K562 (cell line): Measurements from ENCODE around the gene IL17REL. TPM values are rescaled to one million over a fixed set of nuclear protein-coding genes. Genes with fewer than 3 reads are reported as not detected.

Experiments used
- ARID2 ChIP-seq: fragments of 450-650 bp; IDR thresholded peaks from 2 replicates; pipeline ENCODE4 v1.6.1; 2017; ENCODE audit warnings: antibody characterized with exemption, mild to moderate bottlenecking
- CREBBP ChIP-seq: IDR thresholded peaks from one replicate; pipeline ENCODE4 v1.6.1; 2012; ENCODE audit warnings: low read depth, mild to moderate bottlenecking, control low read depth, inconsistent platforms, low read length
- CSDE1 ChIP-seq, 2 experiments: fragments of 450-650 bp; IDR thresholded peaks; 2 replicates each; pipeline ENCODE4 v1.6.1; 2016; ENCODE audit warnings: mild to moderate bottlenecking in 1 of 2
- DPF2 ChIP-seq: fragments of 450-650 bp; IDR thresholded peaks from 2 replicates; pipeline ENCODE4 v1.6.1; 2016
- GABPB2 ChIP-seq: fragments of 250-450 bp; sonication (Bioruptor Pico); conservative IDR thresholded peaks from 2 replicates; pipeline ENCODE4 v1.5.1; 2021; ENCODE audit warnings: mild to moderate bottlenecking
- KLF16 ChIP-seq: IDR thresholded peaks from 2 replicates; pipeline ENCODE4 v1.6.1; 2016; ENCODE audit warnings: antibody characterized with exemption
- MCM2 ChIP-seq: fragments of 450-650 bp; IDR thresholded peaks from 2 replicates; pipeline ENCODE4 v1.6.1; 2017; ENCODE audit warnings: low read depth, mild to moderate bottlenecking
- MYNN ChIP-seq, 2 experiments: sonication (generic); formaldehyde crosslinking in 1 of 2; IDR thresholded peaks; 2 replicates each; pipeline versions ENCODE4 v1.5.0 to v1.6.1; 2016 to 2020; ENCODE audit warnings: antibody characterized with exemption in 1 of 2, missing genetic modification reagents in 1 of 2
- SMARCC2 ChIP-seq: fragments of 450-650 bp; IDR thresholded peaks from 2 replicates; pipeline ENCODE4 v1.6.1; 2017; ENCODE audit warnings: antibody characterized with exemption, moderate library complexity, mild to moderate bottlenecking, low read depth
- SRF ChIP-seq, 2 experiments: fragments of 250-450, 450-650 bp in 1 of 2; sonication (Bioruptor Pico) in 1 of 2; sonication (generic) in 1 of 2; formaldehyde crosslinking; IDR thresholded peaks; 2 replicates each; pipeline versions ENCODE4 v1.5.0 to v1.5.1; 2020 to 2022; ENCODE audit warnings: mild to moderate bottlenecking in 1 of 2, missing genetic modification reagents in 1 of 2
- ZNF76 ChIP-seq: fragments of 250-450 bp; sonication (Bioruptor Pico); IDR thresholded peaks from 2 replicates; pipeline ENCODE4 v1.4.0; 2020; ENCODE audit warnings: mild to moderate bottlenecking, moderate library complexity, borderline replicate concordance
- ZNF77 ChIP-seq: fragments of 250-450 bp; sonication (Bioruptor Pico); IDR thresholded peaks from 2 replicates; pipeline ENCODE4 v1.5.0; 2020
- polyA plus RNA-seq, 8 experiments: library from polyadenylated mRNA; depleted of rRNA in 4 of 8; stranded (reverse) in 5 of 8; unstranded in 3 of 8; fragments of >200 nt; fragmentation: Nextera tagmentation in 2 of 8; fragmentation: Illumina TruSeq in 1 of 8; extraction: Ambion mirVana in 2 of 8; extraction: Trizol in 1 of 8; gene quantifications; 2 replicates each; pipeline versions ENCODE4 v1.2.1 to v1.2.3, GENCODE V29; 2011 to 2014; ENCODE audit warnings: inconsistent platforms in 1 of 8, missing spikeins in 1 of 8
- total RNA-seq, 7 experiments: library from RNA; depleted of rRNA in 6 of 7; stranded (reverse); fragments of >200 nt in 6 of 7; fragmentation: Illumina TruSeq in 2 of 7; extraction: Trizol in 2 of 7; gene quantifications; 2 replicates each; pipeline versions ENCODE4 v1.2.1 to v1.2.3, GENCODE V29; 2011 to 2021; ENCODE audit warnings: low replicate concordance in 1 of 7
- TF ChIP-seq, protein P1 (sequence below): fragments of 450-650 bp; formaldehyde crosslinking; IDR thresholded peaks from 2 replicates; pipeline ENCODE4 v1.4.0; 2022; ENCODE audit warnings: missing genetic modification characterization
- TF ChIP-seq, protein P2 (sequence below): sonication (generic); formaldehyde crosslinking; IDR thresholded peaks from 2 replicates; pipeline ENCODE4 v1.8.0; 2023; ENCODE audit warnings: mild to moderate bottlenecking, missing genetic modification reagents
- TF ChIP-seq, protein P3 (sequence below): fragments of 250-450 bp; sonication (Bioruptor Pico); IDR thresholded peaks from 2 replicates; pipeline ENCODE4 v1.4.0; 2020; ENCODE audit warnings: mild to moderate bottlenecking, moderate library complexity
- TF ChIP-seq, protein P4 (sequence below): fragments of 250-450 bp; sonication (Bioruptor Pico); IDR thresholded peaks from 2 replicates; pipeline ENCODE4 v1.8.0; 2022; ENCODE audit warnings: moderate library complexity, mild to moderate bottlenecking, inconsistent platforms
- TF ChIP-seq, protein P5 (sequence below): sonication (generic); formaldehyde crosslinking; IDR thresholded peaks from 2 replicates; pipeline ENCODE4 v1.8.1; 2023; ENCODE audit warnings: mild to moderate bottlenecking, missing genetic modification reagents

Gene IL17REL
- total and polyA plus RNA-seq, 9 of the 15 experiments (the other 6 are each of a cell fraction or from before 2014, with no cell fraction given): 0.05 to 0.42 (median 0.11) TPM; not detected in 4

DNA sequence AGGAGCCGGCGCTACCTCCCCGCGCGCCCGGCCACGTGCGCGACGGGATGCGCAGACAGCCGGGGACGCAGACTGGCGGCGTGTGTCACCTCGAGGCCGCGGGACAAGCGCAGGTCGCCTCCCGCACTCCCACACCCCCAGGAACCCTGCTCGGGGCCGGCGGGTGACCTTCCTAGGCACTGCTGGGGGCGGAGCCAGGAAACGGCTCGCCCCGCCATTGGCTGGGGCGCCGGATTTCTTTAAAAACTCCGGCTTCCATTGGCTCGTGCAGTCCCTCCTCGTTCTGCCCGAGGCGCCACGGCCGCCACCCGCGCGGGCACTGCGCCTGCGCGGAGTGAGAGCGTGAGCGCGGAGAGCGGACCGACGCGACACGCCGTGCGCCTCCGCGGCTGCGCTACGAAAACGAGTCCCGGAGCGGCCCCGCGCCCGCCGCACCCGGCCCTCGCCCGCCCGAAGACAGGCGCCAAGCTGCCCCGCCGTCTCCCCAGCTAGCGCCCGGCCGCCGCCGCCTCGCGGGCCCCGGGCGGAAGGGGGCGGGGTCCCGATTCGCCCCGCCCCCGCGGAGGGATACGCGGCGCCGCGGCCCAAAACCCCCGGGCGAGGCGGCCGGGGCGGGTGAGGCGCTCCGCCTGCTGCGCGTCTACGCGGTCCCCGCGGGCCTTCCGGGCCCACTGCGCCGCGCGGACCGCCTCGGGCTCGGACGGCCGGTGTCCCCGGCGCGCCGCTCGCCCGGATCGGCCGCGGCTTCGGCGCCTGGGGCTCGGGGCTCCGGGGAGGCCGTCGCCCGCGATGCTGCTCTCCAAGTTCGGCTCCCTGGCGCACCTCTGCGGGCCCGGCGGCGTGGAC, 52.2 kb downstream of the IL17REL start, which contains the start of gene PIM3 (continued):
- TF ChIP-seq, protein P1, sequence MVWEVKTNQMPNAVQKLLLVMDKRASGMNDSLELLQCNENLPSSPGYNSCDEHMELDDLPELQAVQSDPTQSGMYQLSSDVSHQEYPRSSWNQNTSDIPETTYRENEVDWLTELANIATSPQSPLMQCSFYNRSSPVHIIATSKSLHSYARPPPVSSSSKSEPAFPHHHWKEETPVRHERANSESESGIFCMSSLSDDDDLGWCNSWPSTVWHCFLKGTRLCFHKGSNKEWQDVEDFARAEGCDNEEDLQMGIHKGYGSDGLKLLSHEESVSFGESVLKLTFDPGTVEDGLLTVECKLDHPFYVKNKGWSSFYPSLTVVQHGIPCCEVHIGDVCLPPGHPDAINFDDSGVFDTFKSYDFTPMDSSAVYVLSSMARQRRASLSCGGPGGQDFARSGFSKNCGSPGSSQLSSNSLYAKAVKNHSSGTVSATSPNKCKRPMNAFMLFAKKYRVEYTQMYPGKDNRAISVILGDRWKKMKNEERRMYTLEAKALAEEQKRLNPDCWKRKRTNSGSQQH (CRISPR knock-in tag): no peak
- TF ChIP-seq ZNF77 (CRISPR knock-in tag): no peak
- TF ChIP-seq GABPB2 (CRISPR knock-in tag): no peak
- TF ChIP-seq SRF (CRISPR knock-in tag; IDR thresholded peaks at IDR 0.05): no peak
- no peak for TF ChIP-seq ZNF76
- TF ChIP-seq, protein P2, sequence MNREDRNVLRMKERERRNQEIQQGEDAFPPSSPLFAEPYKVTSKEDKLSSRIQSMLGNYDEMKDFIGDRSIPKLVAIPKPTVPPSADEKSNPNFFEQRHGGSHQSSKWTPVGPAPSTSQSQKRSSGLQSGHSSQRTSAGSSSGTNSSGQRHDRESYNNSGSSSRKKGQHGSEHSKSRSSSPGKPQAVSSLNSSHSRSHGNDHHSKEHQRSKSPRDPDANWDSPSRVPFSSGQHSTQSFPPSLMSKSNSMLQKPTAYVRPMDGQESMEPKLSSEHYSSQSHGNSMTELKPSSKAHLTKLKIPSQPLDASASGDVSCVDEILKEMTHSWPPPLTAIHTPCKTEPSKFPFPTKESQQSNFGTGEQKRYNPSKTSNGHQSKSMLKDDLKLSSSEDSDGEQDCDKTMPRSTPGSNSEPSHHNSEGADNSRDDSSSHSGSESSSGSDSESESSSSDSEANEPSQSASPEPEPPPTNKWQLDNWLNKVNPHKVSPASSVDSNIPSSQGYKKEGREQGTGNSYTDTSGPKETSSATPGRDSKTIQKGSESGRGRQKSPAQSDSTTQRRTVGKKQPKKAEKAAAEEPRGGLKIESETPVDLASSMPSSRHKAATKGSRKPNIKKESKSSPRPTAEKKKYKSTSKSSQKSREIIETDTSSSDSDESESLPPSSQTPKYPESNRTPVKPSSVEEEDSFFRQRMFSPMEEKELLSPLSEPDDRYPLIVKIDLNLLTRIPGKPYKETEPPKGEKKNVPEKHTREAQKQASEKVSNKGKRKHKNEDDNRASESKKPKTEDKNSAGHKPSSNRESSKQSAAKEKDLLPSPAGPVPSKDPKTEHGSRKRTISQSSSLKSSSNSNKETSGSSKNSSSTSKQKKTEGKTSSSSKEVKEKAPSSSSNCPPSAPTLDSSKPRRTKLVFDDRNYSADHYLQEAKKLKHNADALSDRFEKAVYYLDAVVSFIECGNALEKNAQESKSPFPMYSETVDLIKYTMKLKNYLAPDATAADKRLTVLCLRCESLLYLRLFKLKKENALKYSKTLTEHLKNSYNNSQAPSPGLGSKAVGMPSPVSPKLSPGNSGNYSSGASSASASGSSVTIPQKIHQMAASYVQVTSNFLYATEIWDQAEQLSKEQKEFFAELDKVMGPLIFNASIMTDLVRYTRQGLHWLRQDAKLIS: 0 out of 2 replicates have a peak, but pooled peaks have one; percentile 60
- TF ChIP-seq MYNN (IDR thresholded peaks at IDR 0.05): no peak
- TF ChIP-seq MYNN (CRISPR knock-in tag; IDR thresholded peaks at IDR 0.05): no peak
- TF ChIP-seq KLF16: 0 out of 2 replicates have a peak, but pooled peaks have one; percentile 29
- TF ChIP-seq SMARCC2: no peak
- no peak for TF ChIP-seq DPF2
- TF ChIP-seq, protein P3, sequence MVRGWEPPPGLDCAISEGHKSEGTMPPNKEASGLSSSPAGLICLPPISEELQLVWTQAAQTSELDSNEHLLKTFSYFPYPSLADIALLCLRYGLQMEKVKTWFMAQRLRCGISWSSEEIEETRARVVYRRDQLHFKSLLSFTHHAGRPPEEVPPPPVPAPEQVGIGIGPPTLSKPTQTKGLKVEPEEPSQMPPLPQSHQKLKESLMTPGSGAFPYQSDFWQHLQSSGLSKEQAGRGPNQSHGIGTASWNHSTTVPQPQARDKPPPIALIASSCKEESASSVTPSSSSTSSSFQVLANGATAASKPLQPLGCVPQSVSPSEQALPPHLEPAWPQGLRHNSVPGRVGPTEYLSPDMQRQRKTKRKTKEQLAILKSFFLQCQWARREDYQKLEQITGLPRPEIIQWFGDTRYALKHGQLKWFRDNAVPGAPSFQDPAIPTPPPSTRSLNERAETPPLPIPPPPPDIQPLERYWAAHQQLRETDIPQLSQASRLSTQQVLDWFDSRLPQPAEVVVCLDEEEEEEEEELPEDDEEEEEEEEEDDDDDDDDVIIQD (CRISPR knock-in tag): no peak
- TF ChIP-seq ARID2: no peak
- TF ChIP-seq CSDE1 (IDR thresholded peaks at IDR 0.05): no peak
- TF ChIP-seq, protein P4, sequence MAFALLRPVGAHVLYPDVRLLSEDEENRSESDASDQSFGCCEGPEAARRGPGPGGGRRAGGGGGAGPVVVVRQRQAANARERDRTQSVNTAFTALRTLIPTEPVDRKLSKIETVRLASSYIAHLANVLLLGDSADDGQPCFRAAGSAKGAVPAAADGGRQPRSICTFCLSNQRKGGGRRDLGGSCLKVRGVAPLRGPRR (CRISPR knock-in tag): no peak
- TF ChIP-seq CREBBP: no peak
- TF ChIP-seq MCM2: no peak
- TF ChIP-seq, protein P5, sequence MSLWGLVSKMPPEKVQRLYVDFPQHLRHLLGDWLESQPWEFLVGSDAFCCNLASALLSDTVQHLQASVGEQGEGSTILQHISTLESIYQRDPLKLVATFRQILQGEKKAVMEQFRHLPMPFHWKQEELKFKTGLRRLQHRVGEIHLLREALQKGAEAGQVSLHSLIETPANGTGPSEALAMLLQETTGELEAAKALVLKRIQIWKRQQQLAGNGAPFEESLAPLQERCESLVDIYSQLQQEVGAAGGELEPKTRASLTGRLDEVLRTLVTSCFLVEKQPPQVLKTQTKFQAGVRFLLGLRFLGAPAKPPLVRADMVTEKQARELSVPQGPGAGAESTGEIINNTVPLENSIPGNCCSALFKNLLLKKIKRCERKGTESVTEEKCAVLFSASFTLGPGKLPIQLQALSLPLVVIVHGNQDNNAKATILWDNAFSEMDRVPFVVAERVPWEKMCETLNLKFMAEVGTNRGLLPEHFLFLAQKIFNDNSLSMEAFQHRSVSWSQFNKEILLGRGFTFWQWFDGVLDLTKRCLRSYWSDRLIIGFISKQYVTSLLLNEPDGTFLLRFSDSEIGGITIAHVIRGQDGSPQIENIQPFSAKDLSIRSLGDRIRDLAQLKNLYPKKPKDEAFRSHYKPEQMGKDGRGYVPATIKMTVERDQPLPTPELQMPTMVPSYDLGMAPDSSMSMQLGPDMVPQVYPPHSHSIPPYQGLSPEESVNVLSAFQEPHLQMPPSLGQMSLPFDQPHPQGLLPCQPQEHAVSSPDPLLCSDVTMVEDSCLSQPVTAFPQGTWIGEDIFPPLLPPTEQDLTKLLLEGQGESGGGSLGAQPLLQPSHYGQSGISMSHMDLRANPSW (CRISPR knock-in tag): no peak
